Spinal cord (tissue), 10 donors: Measurements from ENCODE around the gene SKIDA1. TPM values are rescaled to one million over a fixed set of nuclear protein-coding genes. Genes with fewer than 3 reads are reported as not detected.

Experiments
- DNase-seq, 6 donors: peaks; one replicate each; pipeline versions ENCODE4 v3.0.0 to v3.0.0-alpha.2; 2013 to 2015; ENCODE audit warnings: low spot score in 6 of 6, low read depth in 4 of 6
- H3K27ac ChIP-seq: one replicate; pipeline ENCODE4 v1.5.1; 2013; ENCODE audit warnings: low read depth, low read length, control low read depth
- H3K27me3 ChIP-seq: one replicate; pipeline ENCODE4 v1.6.1; 2013; ENCODE audit warnings: low read length; ENCODE audit not compliant: control insufficient read depth, insufficient read depth
- H3K36me3 ChIP-seq: one replicate; pipeline ENCODE4 v1.6.1; 2013; ENCODE audit warnings: low read length; ENCODE audit not compliant: control insufficient read depth, insufficient read depth
- H3K4me1 ChIP-seq: one replicate; pipeline ENCODE4 v1.6.1; 2013; ENCODE audit warnings: low read length; ENCODE audit not compliant: control insufficient read depth, insufficient read depth
- H3K4me3 ChIP-seq: one replicate; pipeline ENCODE4 v1.5.1; 2013; ENCODE audit warnings: low read depth, low read length, control low read depth
- H3K9me3 ChIP-seq: one replicate; pipeline ENCODE4 v1.6.1; 2013; ENCODE audit warnings: low read length; ENCODE audit not compliant: control insufficient read depth, insufficient read depth
- WGBS: methylation state at CpG from one replicate; pipeline ENCODE4 v1.1.5; 2013; ENCODE audit warnings: missing lambda C conversion rate; ENCODE audit not compliant: insufficient coverage; 5-methylcytosine and 5-hydroxymethylcytosine counted together
- polyA plus RNA-seq, 2 donors: library from polyadenylated mRNA; unstranded; fragments of 120-200 nt; gene quantifications; one replicate each; pipeline ENCODE4 v1.2.1, GENCODE V29; 2013; ENCODE audit not compliant: insufficient read length in 2 of 2
- total RNA-seq, 2 donors: library from RNA; depleted of rRNA in 1 of 2; stranded (reverse); fragments of 120-200 nt in 1 of 2; fragments of >200 nt in 1 of 2; gene quantifications; one replicate each; pipeline versions ENCODE4 v1.2.3 to v1.2.4, GENCODE V29; 2013 to 2014
- donor health status: healthy.

Gene SKIDA1
- total and polyA plus RNA-seq, 4 donors, result 4.5 to 6.1 (median 4.8) TPM

DNA sequence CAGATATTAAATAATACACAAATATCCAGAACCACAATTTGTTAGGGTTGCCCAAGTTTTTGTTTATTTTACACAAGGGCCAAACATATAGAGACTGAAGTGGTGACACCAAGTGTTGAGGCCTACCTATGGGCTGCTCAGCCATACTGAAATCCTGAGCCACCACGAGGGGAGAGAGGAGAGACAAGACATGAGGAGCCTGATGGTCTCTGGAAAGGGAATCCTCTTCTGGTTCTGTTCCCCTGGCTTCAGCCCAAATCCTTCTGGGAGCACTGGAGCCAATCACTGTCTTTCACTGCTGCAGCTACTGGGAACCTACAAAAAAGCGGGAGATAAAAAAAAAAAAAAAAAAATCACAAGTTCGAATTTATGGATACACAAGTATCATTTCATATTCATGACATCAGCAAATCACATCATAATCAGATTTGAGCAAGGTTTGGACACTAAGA, 1.9 kb downstream of the SKIDA1 start:
- no peaks in the 10 kb centered on the region for H3K27me3 ChIP-seq
- H3K27ac ChIP-seq, result peak overlapping the region; percentile 98
- WGBS, result 18% methylated on average over 1 of the region's 3 CpGs
- peaks cover 5% of the 10 kb centered on the region for H3K4me1 ChIP-seq
- no peaks in the 10 kb centered on the region for H3K36me3 ChIP-seq
- DNase-seq, result peak in 3 of 6 donors; percentile 54 to 93 (median 86)
- no peaks in the 10 kb centered on the region for H3K9me3 ChIP-seq
- peak overlapping the region; percentile 74 for H3K4me3 ChIP-seq

DNA sequence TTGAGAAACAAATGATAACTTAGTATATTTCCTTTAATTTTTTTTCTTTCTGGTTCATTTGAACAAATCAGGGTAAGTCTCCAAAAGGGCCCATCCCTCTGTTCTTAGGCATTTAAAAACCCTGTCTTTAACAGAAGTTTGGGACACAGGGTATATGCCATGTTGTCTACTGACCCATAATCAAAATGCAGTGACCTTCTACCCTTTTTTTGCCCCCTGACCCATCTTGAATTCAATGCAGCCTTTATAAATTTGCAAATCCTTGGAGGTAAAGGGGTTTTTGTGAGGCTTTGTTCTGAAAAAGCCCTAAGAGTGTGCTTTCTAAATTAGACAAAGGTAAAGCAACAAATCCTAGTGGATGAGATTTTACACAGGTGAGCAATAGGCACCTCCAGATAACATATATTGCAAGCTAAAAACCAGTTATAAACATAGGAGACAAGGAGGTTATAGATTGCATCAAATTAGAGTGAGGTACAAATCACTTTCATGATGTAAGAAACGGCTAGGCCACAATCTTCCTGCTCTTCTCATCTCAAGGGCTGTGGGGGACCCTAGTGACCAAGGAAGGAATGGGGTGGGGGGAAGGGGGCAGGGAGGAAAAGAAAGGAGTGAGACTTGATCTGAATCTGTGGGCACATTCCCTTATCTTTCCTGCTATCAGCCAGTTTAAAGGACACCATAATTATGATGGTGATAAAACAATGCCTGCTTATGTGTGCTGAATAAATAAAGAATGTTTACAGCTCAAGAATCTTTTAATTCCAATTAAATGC, 2.7 kb downstream of the SKIDA1 start:
- no peak overlapping the region for H3K4me3 ChIP-seq
- peak in 2 of 6 donors; percentile 32 to 65 for DNase-seq
- H3K27me3 ChIP-seq, result no peaks in the 10 kb centered on the region
- H3K4me1 ChIP-seq, result peaks cover 6% of the 10 kb centered on the region
- no peaks in the 10 kb centered on the region for H3K9me3 ChIP-seq
- peak overlapping the region; percentile 98 for H3K27ac ChIP-seq
- no CpG with 5 or more reads among the region's 1 CpG for WGBS
- no peaks in the 10 kb centered on the region for H3K36me3 ChIP-seq

DNA sequence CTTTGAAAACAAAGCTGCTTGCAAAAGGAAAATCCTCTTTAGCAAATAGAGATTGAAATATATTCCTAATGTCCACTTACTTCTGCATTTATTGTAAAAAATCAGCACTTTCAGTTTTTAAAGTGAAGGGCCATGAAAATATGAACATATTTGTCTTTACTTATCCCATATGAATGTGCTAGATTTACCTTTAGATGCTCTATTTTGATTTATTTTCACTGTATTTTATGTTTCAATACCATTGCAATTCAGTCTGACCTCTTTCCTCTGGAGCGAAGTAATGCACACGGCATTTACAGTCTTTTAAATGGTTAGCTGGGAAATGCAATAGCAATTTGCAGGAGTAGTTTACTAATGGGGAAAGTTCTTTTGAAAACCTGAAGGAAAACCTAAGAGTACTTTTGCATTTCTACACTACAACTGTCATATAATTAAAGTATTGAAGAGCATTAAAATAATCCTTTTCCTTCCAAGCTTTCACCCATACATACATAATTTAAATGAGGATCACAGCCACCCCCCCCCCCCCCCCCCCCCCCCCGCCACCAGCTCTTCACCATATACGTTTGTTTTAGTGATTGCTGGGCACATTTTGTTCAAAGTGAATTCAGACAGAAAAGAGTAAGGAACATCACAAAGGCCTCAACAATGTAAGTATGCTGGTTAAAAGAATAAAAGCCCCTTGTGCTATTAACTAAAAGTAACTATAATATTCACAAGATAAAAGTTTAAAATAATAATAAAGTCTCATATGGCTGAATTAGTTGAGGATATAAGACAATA, 3.5 kb downstream of the SKIDA1 start:
- Histone ChIP-seq H3K36me3 (no peaks in the 10 kb centered on the region), H3K9me3 (no peaks in the 10 kb centered on the region), H3K27me3 (no peaks in the 10 kb centered on the region), H3K4me1 (peaks cover 6% of the 10 kb centered on the region), H3K27ac (peak overlapping the region; percentile 98), H3K4me3 (peak overlapping the region; percentile 7)
- no CpG with 5 or more reads among the region's 4 CpGs for WGBS
- DNase-seq, result peak in 2 of 6 donors; percentile 43 to 44

- H3K4me3 ChIP-seq, result no peak overlapping the region
- peak overlapping the region; percentile 97 for H3K27ac ChIP-seq
- H3K4me1 ChIP-seq, result peaks cover 10% of the 10 kb centered on the region
- peak in 2 of 6 donors; percentile 24 to 64 for DNase-seq
- H3K27me3 ChIP-seq, result no peaks in the 10 kb centered on the region
- 21% methylated on average over 4 of the region's 8 CpGs for WGBS
- H3K36me3 ChIP-seq, result no peaks in the 10 kb centered on the region
- no peaks in the 10 kb centered on the region for H3K9me3 ChIP-seq
These were observed 4.5 kb downstream of the SKIDA1 start for GRCh38 chr10:21520949-21521348.

DNA sequence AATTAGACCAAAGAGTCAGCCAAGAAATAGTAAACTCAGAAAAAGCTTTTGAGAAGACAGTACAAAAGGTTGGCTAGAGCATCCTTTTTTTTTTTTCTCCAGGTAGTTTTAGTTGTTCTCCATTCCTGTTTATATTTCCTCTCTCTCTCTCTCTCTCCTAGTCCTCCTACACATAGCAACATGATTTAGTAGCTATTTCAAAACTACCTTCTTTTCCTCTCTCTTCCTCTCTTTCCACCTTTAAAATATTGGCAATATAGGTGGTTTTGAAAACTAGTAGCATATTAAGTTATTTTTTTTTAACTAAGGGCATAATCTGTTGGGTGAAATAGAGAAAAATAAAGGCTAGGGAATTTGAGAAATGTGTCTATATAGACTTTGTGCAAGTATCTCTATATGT, 5.0 kb downstream of the SKIDA1 start:
- Histone ChIP-seq H3K27me3 (no peaks in the 10 kb centered on the region), H3K27ac (peak overlapping the region; percentile 97), H3K36me3 (no peaks in the 10 kb centered on the region), H3K9me3 (no peaks in the 10 kb centered on the region), H3K4me3 (peak overlapping the region; percentile 78), H3K4me1 (peaks cover 11% of the 10 kb centered on the region)
- DNase-seq, result peak in 3 of 6 donors; percentile 21 to 57 (median 35)

- Histone ChIP-seq H3K9me3 (no peaks in the 10 kb centered on the region), H3K27me3 (no peaks in the 10 kb centered on the region), H3K4me3 (peak overlapping the region; percentile 78), H3K36me3 (no peaks in the 10 kb centered on the region), H3K4me1 (peaks cover 7% of the 10 kb centered on the region), H3K27ac (peak overlapping the region; percentile 97)
- 16% methylated on average over 3 of the region's 12 CpGs for WGBS
- DNase-seq, result peak in 3 of 6 donors; percentile 80 to 88 (median 84)
These were observed 5.5 kb downstream of the SKIDA1 start for GRCh38 chr10:21519941-21520436.

- 25% methylated on average over 7 of the region's 11 CpGs for WGBS
- Histone ChIP-seq H3K36me3 (no peaks in the 10 kb centered on the region), H3K4me3 (peak overlapping the region; percentile 78), H3K9me3 (no peaks in the 10 kb centered on the region), H3K27me3 (no peaks in the 10 kb centered on the region), H3K27ac (peak overlapping the region; percentile 97), H3K4me1 (peaks cover 7% of the 10 kb centered on the region)
- DNase-seq, result peak in 2 of 6 donors; percentile 71 to 77
These were observed 6.0 kb downstream of the SKIDA1 start for GRCh38 chr10:21519397-21519933.

DNA sequence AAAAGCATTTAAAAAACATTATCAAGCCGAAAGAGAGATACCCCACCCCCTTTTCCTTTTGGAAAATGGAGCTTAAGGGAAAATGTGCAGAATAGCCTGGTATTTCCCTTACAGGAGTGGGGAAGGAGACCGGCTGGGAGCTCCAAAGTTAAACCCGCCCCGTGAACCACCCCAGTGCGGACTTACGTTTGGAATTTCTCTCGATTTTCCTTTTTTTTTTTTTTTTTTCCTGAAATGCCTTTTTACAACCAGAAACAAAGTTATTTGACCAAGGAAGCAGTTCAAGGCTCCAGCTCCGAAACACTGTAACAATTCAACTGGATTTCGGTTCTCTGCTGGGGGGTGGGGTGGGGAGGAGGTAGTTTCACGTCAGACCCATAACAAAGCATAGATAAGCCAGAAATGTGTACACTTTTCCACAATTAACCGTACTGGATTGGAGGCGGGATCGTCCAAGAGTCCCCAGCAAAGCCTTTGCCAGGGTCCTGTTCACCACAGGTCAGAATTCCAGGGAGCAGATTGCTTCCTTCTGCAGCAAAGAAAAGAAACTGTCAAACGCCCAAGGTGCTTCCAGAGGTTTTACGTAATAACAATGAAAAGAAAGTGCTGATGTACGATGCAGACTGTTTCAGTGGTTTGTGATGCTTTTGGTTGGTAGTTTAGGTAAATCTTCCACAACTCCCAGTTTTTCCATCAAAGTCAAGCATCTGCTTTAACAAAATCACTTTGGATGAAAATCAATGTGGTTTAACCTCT, 6.7 kb downstream of the SKIDA1 start:
- peak overlapping the region; percentile 97 for H3K27ac ChIP-seq
- WGBS, result 17% methylated on average over 2 of the region's 16 CpGs
- peak in 3 of 6 donors; percentile 57 to 75 (median 75) for DNase-seq

GRCh38 chr10:21518149-21518640, 7.3 kb downstream of the SKIDA1 start:
- H3K36me3 ChIP-seq, result no peaks in the 10 kb centered on the region
- DNase-seq, result peak in 3 of 6 donors; percentile 86 to 95 (median 89)
- H3K4me1 ChIP-seq, result peaks cover 7% of the 10 kb centered on the region
- WGBS, result 0% methylated on average over 1 of the region's 13 CpGs
- peak overlapping the region; percentile 97 for H3K27ac ChIP-seq
- H3K4me3 ChIP-seq, result peak overlapping the region; percentile 78
- H3K9me3 ChIP-seq, result no peaks in the 10 kb centered on the region
- H3K27me3 ChIP-seq, result no peaks in the 10 kb centered on the region

More for the DNA sequence above, 6.7 kb downstream of the SKIDA1 start:
- H3K4me3 ChIP-seq, result peak overlapping the region; percentile 78
- H3K27me3 ChIP-seq, result no peaks in the 10 kb centered on the region
- H3K9me3 ChIP-seq, result no peaks in the 10 kb centered on the region
- no peaks in the 10 kb centered on the region for H3K36me3 ChIP-seq
- H3K4me1 ChIP-seq, result peaks cover 7% of the 10 kb centered on the region
